SK-N-SH (cell line): ENCODE measurements around the gene PPP1R15A.

Source experiments
- CTCF ChIP-seq: fragments of 200-600 bp; sonication (generic); IDR thresholded peaks from 2 replicates; pipeline ENCODE4 v1.6.1; 2017; ENCODE audit warnings: antibody characterized with exemption, mild to moderate bottlenecking, moderate library complexity
- JUND ChIP-seq: IDR thresholded peaks from 2 replicates; pipeline ENCODE4 v1.4.0; 2012
- POLR2AphosphoS5 ChIP-seq: IDR thresholded peaks from 2 replicates; pipeline ENCODE4 v1.6.1; 2012; ENCODE audit warnings: low read depth, low read length
- YY1 ChIP-seq: IDR thresholded peaks from 2 replicates; pipeline ENCODE4 v1.4.0; 2012; ENCODE audit warnings: low read depth, mild to moderate bottlenecking

GRCh38 chr19:48890551-48890950 lies 18.3 kb downstream of the PPP1R15A start:
- TF ChIP-seq CTCF: no peak
- no peak for TF ChIP-seq POLR2AphosphoS5
- no peak for TF ChIP-seq YY1
- no peak for TF ChIP-seq JUND
